NCI-H774 (cell line): ENCODE results near the gene EFL1.
"Not testable (repeated sequence)": the region's sequence is repeated elsewhere in the genome, so short reads cannot be mapped to it uniquely, and the experiment has no call there.

Experiments used
- DNase-seq: peaks from one replicate; lab custom pipeline; 2025; lab: John Stamatoyannopoulos, UW

Gene EFL1

GRCh38 chr15:82197733-82198594 lies 64.6 kb downstream of the EFL1 start:
- DNase-seq, result peak; percentile 43

DNA sequence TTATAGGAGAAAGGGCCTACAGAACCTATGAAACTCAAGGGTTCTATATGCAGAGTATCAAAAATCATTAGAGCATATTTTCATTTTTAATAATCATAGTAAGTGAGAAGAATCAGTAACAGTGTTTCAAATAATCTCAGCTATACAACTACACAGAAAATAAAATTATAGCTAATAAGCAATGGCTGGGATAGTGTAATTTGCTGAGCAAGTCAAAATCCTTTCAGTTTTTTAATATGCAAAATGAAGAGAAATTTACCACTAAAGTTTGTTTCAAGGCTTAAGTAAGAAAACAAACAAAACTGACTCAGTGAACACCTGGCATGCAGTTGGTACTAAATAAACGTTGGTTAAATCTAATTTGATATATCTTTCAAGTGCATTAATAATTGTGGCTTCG lies 66.2 kb downstream of the EFL1 start:
- DNase-seq, result no peak

- not testable (repeated sequence) for DNase-seq
These were observed 66.7 kb downstream of the EFL1 start for GRCh38 chr15:82195818-82196217.

DNA sequence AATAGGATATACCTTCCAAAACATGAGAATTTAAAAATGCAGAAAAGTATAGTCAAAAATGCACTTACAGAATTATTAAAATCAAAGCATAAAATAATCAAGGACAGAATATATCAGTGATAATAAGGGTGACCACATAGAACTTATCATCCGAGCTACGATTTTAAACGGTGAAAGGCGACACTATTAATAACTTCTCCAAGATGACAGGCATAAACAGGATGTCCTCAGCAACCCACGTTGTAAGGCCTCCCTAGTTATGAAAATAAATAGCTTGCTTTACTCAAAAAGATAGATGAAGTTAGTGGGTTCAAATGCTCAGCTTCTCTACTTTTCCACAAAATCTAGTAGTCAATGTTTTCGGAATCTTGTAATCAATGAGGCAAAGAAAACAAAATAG lies 68.0 kb downstream of the EFL1 start:
- not testable (repeated sequence) for DNase-seq

GRCh38 chr15:82193435-82193834 lies 69.1 kb downstream of the EFL1 start:
- not testable (repeated sequence) for DNase-seq

- not testable (repeated sequence) for DNase-seq
These were observed 70.1 kb downstream of the EFL1 start for GRCh38 chr15:82192394-82192793.

DNA sequence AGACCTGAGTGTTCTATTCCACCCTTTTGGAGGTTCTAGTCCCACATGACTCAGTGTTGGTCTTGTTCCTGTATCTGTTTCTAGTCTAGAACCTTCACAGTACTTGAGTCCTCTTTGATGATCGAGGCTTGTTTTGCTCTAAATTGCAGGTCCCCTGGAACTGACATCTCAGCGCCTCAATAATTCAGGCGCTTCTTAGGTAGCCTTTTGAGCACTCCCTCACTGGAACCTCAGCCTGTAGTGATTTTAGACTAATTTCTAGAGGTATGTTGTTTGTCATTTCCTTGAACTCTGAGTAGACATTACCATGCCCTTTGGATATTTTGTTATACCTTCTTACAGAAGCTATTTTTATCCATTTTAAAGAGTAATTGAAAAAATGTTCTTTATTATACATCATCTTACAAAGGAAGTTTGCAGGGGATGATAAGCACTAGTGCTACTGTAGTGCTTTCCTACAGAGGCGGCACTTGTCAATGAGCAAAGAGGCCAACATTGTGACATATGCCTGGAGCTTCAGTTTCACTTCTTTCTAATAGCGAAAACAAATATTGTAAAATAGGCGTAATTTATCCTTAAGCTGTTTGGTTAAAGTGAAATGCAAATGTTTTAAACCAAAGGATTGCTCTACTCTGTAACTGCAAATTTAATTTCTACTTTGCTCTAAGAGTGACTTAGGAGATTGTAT lies 75.7 kb downstream of the EFL1 start:
- no peak for DNase-seq

- no peak for DNase-seq
These were observed 76.4 kb downstream of the EFL1 start for GRCh38 chr15:82186161-82186560.

GRCh38 chr15:82184776-82185175 lies 77.8 kb downstream of the EFL1 start:
- DNase-seq, result no peak

DNA sequence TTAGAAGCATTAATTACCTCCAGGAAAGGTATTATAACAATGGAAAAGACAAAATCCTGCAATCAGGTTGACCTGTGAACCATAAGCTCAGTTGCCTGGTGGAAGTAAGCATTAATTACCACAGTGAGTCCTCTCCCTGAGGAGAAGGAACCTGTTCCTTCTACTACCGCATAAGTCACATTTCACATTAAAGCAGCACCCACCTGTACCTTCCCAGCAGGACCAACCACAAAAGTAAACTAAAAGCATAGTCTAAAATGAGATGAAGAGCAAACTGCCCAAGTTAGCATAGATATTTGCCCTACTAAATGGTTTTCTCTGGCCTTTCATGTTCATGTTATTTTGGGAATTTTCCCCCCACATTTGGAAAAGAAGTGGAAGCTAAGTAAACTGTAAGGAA lies 78.2 kb downstream of the EFL1 start:
- DNase-seq, result no peak

GRCh38 chr15:82183121-82184031 lies 79.2 kb downstream of the EFL1 start:
- DNase-seq, result no peak

GRCh38 chr15:82181371-82181770 lies 81.2 kb downstream of the EFL1 start:
- DNase-seq, result no peak

DNA sequence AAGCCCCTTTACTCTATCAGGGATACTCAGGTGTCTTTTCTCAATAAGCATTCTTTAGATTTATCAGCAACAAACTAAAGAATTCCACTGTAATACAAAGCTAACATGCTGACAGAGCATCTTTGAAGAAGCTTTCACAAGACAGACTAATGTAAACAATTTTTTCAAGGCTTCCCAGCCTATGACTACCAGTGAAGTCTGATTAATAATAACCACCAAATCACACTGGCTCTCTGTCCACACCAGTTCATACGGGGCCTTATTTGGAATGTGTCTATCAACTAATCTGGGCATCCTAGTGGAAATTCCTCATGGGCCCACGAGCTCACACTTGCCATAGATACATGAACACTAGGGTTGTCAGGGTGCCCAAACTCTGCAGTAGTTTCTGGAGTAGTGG lies 84.5 kb downstream of the EFL1 start:
- DNase-seq, result no peak

DNA sequence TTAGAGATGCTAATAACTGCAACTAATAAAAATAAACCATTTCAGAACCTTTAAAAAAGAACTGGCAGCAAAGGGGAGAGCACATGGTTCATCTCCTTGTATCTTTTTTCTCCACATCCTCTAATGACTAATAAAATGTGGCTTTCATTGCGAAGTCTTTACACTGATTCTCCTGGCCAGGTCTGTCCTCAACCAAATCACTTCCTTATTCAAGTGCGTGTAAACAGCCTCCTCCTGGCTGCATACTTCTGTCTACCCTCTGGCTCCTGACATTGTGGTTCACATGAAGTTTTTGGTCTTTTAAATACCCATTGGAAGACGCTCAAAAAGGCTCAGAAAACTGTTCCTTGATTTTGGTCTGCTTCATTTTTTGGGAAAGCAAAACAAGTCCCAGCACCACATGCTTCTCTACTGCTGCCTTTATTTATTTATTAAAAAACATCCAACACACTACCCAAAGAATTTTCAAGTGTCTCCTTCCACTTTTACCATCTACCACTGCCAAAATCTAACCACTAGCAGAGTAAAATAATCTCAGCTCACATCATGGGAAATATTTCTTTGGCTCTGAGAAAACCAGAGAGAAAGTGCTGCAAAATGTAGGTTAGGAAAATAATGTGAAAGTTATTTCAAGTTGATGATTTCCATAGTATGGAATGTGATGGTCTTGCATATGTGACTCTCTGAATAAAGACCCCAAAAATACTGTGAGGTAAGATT lies 85.1 kb downstream of the EFL1 start:
- no peak for DNase-seq

DNA sequence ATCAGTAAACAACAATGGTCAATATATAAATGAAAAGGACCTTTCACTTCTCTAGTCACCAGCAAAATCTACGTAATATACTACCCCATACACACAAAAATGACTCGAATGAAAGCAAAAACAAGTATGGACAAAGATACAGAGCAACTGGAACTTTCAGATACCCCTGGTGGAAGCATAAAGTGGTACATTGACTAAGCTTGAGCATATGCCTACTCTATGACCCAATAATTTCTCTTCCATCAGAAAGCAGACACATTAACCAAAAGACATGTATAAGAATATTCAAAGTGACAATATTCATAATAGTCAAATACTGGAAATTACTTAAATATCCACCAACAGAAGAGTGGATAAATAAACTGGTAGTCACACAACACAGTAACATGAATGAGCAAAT lies 86.0 kb downstream of the EFL1 start:
- DNase-seq, result no peak

DNA sequence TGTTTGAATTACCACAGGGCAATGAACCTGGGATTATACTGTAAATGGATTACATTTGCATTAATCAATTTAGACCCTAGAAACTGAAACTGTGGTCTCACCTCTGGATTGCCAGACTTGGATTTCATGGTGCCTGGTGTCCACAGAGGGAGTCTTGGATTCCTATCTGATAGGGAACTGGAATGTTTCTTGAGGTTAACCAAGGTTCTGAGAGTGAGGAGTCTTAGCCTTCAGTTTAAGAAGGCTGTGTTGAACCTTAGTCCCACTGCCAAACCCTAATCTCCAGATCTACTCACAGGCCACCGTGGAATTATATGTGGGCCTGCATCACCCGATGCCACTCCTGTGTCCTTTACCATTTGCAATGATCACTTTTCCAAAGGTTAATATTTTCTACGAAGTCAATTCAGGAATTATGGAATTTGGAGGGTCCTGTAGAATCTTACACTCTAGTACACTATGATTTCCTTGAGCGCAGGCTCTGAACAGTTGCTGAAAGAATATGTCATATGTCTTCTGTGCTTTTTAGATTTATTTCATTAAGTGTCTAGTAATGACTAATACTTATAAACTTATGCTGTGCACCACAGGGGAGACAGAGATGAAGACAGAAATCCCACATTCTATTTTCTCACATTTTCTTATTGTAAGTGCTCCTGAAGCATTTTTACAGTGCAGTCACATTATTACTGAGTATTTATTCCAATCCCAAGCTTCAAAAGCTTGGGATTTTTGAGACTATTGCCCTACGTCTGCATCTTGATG lies 87.9 kb downstream of the EFL1 start:
- no peak for DNase-seq

DNA sequence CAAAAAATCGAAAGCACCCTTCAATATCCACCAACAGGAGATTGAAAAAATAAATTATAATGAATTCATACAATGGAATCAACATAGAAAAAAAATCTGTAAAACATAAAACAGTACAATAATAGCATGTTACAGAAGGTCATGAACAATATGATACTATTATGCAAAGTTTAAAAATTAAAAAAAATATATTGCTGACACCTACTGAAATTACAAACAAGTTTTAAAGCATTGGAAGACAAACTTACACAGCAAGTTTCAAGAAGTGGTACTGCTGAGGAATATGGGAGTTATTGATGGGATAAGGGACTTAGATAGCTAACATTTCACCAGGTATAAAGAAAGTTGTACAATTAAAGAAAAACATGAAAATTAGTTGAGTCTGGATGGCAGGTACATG lies 89.4 kb downstream of the EFL1 start:
- no peak for DNase-seq

- no peak for DNase-seq
These were observed 90.0 kb downstream of the EFL1 start for GRCh38 chr15:82172506-82172905.

DNA sequence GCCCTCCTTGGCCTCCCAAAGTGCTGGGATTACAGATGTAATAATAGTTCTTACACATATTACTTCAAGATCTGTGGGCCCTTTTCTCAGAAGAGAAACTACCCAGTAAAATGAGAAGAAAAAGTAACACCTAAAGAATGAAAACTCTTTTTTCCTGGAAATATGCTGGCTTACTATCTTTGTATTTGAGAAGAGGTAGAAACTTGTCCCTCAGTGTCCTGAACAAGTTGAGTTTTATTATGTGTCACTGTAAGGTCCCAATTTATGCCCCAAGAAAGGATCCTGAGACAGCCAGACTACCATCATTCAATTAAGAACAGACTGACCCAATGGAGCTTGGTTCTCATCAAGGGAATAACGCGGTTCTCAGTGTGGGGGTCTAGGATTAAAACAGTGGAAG lies 93.8 kb downstream of the EFL1 start:
- no peak for DNase-seq

- DNase-seq, result no peak
These were observed 94.2 kb downstream of the EFL1 start for GRCh38 chr15:82168296-82168695.

DNA sequence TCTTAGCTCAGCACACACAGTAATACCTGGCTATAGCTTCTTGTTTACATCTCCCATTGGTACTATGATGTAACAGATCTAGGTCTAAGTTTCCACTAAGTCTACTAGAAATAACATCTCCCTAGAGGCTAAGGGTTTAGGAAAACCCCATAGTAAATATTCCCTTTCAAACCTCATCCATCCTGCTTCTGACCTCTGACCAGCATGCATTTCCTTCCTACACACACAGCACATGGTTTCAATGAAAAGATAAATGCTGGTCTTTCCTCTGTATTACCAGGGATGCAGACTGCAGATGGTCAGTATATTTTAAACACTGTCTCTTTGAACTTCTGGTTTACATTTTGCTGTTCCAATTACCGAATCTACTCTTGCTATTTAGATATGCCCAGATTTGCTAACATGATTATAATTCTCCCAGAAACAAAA lies 96.6 kb downstream of the EFL1 start:
- DNase-seq, result no peak
